ENCODE measurements around the gene STH. TPM values are rescaled to one million over a fixed set of nuclear protein-coding genes. Genes with fewer than 3 reads are reported as not detected.

STH gene
- total and polyA plus RNA-seq, 2 experiments from 2014 or later = 0.55 TPM; not detected in 1

DNA sequence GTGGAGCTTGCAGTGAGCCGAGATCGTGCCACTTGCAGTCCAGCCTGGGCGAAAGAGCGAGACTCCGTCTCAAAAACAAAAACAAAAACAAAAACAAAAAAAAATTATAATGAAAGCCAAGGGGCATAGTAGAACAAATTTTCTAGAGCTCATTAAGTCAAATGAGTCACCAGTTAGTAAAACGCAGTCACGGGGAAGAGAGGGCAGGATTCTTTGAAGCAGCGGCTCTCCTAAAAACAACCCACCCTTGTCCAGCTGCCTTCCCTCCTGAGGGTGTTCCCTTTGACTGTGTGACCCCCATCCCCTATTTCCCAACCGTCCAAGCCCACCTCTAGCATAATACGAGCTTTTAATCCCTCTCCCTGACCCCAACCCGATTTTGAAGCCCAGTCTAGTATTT is 44.1 kb upstream of the STH start:
- peaks cover 10% of the 10 kb centered on the region for H3K4me1 Mint-ChIP-seq
- no peaks in the 10 kb centered on the region for H3K9me2 ChIP-seq (ENCODE audit: insufficient read depth)
- no peak for ATAC-seq
- no peaks in the 10 kb centered on the region for H4K20me1 ChIP-seq (replicated peaks; ENCODE audit: insufficient read depth)
- H3K4me1 ChIP-seq (ENCODE audit: insufficient read depth) = peaks cover 7% of the 10 kb centered on the region
- DNase-seq (ENCODE audit: low spot score) = no peak
- H3K27ac Mint-ChIP-seq = no peak overlapping the region
- no peak overlapping the region for H3K4me3 ChIP-seq
- H3K27me3 Mint-ChIP-seq (ENCODE audit: insufficient read depth, low read depth, poor library complexity) = peaks cover 2% of the 10 kb centered on the region
- no peak overlapping the region for H3K4me3 Mint-ChIP-seq
- no peaks in the 10 kb centered on the region for H3K36me3 Mint-ChIP-seq (ENCODE audit: low read depth)
- H3K27ac ChIP-seq (ENCODE audit: low read depth) = no peak overlapping the region
- H2AFZ ChIP-seq = no peak overlapping the region
- no peaks in the 10 kb centered on the region for H3K36me3 ChIP-seq (ENCODE audit: insufficient read depth)
- H3K79me2 ChIP-seq (replicated peaks; ENCODE audit: insufficient read depth) = no peaks in the 10 kb centered on the region
- peaks cover 5% of the 10 kb centered on the region for H3K27me3 ChIP-seq (ENCODE audit: insufficient read depth)
- no peaks in the 10 kb centered on the region for H3F3A ChIP-seq (replicated peaks; ENCODE audit: low read depth)
- no peak for TF ChIP-seq CREB1 (CRISPR knock-in tag; IDR thresholded peaks at IDR 0.05; ENCODE audit: low read depth)
- no peak for TF ChIP-seq POLR2AphosphoS5 (IDR thresholded peaks at IDR 0.05; ENCODE audit: low read depth)
- TF ChIP-seq, protein P1, sequence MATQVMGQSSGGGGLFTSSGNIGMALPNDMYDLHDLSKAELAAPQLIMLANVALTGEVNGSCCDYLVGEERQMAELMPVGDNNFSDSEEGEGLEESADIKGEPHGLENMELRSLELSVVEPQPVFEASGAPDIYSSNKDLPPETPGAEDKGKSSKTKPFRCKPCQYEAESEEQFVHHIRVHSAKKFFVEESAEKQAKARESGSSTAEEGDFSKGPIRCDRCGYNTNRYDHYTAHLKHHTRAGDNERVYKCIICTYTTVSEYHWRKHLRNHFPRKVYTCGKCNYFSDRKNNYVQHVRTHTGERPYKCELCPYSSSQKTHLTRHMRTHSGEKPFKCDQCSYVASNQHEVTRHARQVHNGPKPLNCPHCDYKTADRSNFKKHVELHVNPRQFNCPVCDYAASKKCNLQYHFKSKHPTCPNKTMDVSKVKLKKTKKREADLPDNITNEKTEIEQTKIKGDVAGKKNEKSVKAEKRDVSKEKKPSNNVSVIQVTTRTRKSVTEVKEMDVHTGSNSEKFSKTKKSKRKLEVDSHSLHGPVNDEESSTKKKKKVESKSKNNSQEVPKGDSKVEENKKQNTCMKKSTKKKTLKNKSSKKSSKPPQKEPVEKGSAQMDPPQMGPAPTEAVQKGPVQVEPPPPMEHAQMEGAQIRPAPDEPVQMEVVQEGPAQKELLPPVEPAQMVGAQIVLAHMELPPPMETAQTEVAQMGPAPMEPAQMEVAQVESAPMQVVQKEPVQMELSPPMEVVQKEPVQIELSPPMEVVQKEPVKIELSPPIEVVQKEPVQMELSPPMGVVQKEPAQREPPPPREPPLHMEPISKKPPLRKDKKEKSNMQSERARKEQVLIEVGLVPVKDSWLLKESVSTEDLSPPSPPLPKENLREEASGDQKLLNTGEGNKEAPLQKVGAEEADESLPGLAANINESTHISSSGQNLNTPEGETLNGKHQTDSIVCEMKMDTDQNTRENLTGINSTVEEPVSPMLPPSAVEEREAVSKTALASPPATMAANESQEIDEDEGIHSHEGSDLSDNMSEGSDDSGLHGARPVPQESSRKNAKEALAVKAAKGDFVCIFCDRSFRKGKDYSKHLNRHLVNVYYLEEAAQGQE (IDR thresholded peaks at IDR 0.05; ENCODE audit: unreplicated experiment) = no peak
- TF ChIP-seq EZH2 (IDR thresholded peaks at IDR 0.05; ENCODE audit: low read depth, unreplicated experiment) = no peak
- no peak for TF ChIP-seq STAT1 (IDR thresholded peaks at IDR 0.05; ENCODE audit: unreplicated experiment)
- TF ChIP-seq ZNF331 (CRISPR knock-in tag; IDR thresholded peaks at IDR 0.05; ENCODE audit: low read depth) = no peak
- TF ChIP-seq, protein P2, sequence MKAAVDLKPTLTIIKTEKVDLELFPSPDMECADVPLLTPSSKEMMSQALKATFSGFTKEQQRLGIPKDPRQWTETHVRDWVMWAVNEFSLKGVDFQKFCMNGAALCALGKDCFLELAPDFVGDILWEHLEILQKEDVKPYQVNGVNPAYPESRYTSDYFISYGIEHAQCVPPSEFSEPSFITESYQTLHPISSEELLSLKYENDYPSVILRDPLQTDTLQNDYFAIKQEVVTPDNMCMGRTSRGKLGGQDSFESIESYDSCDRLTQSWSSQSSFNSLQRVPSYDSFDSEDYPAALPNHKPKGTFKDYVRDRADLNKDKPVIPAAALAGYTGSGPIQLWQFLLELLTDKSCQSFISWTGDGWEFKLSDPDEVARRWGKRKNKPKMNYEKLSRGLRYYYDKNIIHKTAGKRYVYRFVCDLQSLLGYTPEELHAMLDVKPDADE (IDR thresholded peaks at IDR 0.05) = no peak
- no peak for TF ChIP-seq NANOG (IDR thresholded peaks at IDR 0.05; ENCODE audit: borderline replicate concordance)
- TF ChIP-seq ZNF114 (CRISPR knock-in tag; IDR thresholded peaks at IDR 0.05) = no peak
- TF ChIP-seq, protein P3, sequence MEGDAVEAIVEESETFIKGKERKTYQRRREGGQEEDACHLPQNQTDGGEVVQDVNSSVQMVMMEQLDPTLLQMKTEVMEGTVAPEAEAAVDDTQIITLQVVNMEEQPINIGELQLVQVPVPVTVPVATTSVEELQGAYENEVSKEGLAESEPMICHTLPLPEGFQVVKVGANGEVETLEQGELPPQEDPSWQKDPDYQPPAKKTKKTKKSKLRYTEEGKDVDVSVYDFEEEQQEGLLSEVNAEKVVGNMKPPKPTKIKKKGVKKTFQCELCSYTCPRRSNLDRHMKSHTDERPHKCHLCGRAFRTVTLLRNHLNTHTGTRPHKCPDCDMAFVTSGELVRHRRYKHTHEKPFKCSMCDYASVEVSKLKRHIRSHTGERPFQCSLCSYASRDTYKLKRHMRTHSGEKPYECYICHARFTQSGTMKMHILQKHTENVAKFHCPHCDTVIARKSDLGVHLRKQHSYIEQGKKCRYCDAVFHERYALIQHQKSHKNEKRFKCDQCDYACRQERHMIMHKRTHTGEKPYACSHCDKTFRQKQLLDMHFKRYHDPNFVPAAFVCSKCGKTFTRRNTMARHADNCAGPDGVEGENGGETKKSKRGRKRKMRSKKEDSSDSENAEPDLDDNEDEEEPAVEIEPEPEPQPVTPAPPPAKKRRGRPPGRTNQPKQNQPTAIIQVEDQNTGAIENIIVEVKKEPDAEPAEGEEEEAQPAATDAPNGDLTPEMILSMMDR (conservative IDR thresholded peaks at IDR 0.05; ENCODE audit: low read depth in 2 of 2) = no peak
- TF ChIP-seq ZNF462 (CRISPR knock-in tag; IDR thresholded peaks at IDR 0.05) = no peak
- no peak for TF ChIP-seq EZH2phosphoT487 (IDR thresholded peaks at IDR 0.05; ENCODE audit: unreplicated experiment)
- no peak overlapping the region for H3K4me2 ChIP-seq
- H3K9me3 Mint-ChIP-seq = no peaks in the 10 kb centered on the region

All from GM23338 (cell line).